Ectodermal cell (in vitro differentiated cells): ENCODE data around the gene UGGT2.
"Not testable (repeated sequence)": the region's sequence is repeated elsewhere in the genome, so short reads cannot be mapped to it uniquely, and the experiment has no call there.

ENCODE experiments used
- H3K27ac ChIP-seq: 2 replicates; pipeline ENCODE4 v1.7.0; 2013; ENCODE audit warnings: mild to moderate bottlenecking, low read depth, low read length; ENCODE audit not compliant: insufficient read depth, poor library complexity, severe bottlenecking
- H3K27me3 ChIP-seq: 2 replicates; pipeline ENCODE4 v1.7.0; 2013; ENCODE audit warnings: mild to moderate bottlenecking, low read length; ENCODE audit not compliant: insufficient read depth, control insufficient read depth, poor library complexity, severe bottlenecking
- H3K36me3 ChIP-seq: one replicate; pipeline ENCODE4 v1.7.0; 2013; ENCODE audit warnings: low read length; ENCODE audit not compliant: control insufficient read depth, insufficient read depth
- H3K4me1 ChIP-seq: one replicate; pipeline ENCODE4 v1.7.0; 2013; ENCODE audit warnings: low read length; ENCODE audit not compliant: control insufficient read depth, insufficient read depth
- H3K4me3 ChIP-seq: 2 replicates; pipeline ENCODE4 v1.7.0; 2013; ENCODE audit warnings: low read depth, low read length, control low read depth; ENCODE audit not compliant: insufficient read depth
- H3K9me3 ChIP-seq: 2 replicates; pipeline ENCODE4 v1.7.0; 2013; ENCODE audit warnings: mild to moderate bottlenecking, low read length, moderate library complexity; ENCODE audit not compliant: control insufficient read depth
- WGBS, 2 experiments: methylation state at CpG; one replicate each; pipeline ENCODE4 v1.1.7; 2013; ENCODE audit warnings: missing lambda C conversion rate in 2 of 2; 5-methylcytosine and 5-hydroxymethylcytosine counted together

Gene UGGT2

GRCh38 chr13:96081888-96082287 is 28.7 kb upstream of the UGGT2 start:
- no peak overlapping the region for H3K27ac ChIP-seq
- H3K27me3 ChIP-seq = peaks cover 3% of the 10 kb centered on the region
- H3K36me3 ChIP-seq = no peaks in the 10 kb centered on the region
- no peaks in the 10 kb centered on the region for H3K9me3 ChIP-seq
- H3K4me3 ChIP-seq = no peak overlapping the region
- peaks cover 6% of the 10 kb centered on the region for H3K4me1 ChIP-seq
- WGBS, 2 experiments = 42 to 50% methylated on average over 2 of the region's 2 CpGs

DNA sequence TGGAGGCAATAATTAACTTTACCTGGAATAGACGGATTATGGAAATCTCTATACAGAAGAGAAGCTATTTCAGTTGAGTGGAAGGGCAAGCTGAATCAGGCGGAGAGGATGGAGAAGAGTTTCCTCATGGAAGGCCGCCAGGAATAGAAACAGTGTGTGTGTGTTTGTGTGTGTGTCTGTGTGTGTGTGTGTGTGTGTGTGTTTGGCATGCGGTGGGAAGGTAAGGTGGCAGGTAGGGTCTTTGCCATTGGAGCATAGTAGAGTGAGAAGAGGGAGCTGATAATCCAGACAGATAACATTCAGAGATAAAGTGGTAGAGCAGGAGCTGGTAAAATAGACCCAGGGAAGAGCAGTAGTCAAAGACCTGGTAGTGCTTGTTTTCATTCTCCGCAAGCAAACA is 27.5 kb upstream of the UGGT2 start:
- no peak overlapping the region for H3K27ac ChIP-seq
- no peaks in the 10 kb centered on the region for H3K27me3 ChIP-seq
- no peak overlapping the region for H3K4me3 ChIP-seq
- peaks cover 6% of the 10 kb centered on the region for H3K4me1 ChIP-seq
- WGBS, 2 experiments = 91 to 92% methylated on average over 5 of the region's 5 CpGs
- H3K36me3 ChIP-seq = no peaks in the 10 kb centered on the region
- H3K9me3 ChIP-seq = no peaks in the 10 kb centered on the region

GRCh38 chr13:96075953-96076543 is 22.8 kb upstream of the UGGT2 start:
- Histone ChIP-seq H3K27ac (no peak overlapping the region), H3K9me3 (no peaks in the 10 kb centered on the region), H3K27me3 (no peaks in the 10 kb centered on the region), H3K4me1 (no peaks in the 10 kb centered on the region), H3K36me3 (no peaks in the 10 kb centered on the region), H3K4me3 (no peak overlapping the region)
- 88 to 95% methylated on average over 3 of the region's 3 CpGs for WGBS, 2 experiments

- WGBS, 2 experiments = 84 to 86% methylated on average over 3 of the region's 3 CpGs
- Histone ChIP-seq H3K4me1 (no peaks in the 10 kb centered on the region), H3K36me3 (no peaks in the 10 kb centered on the region), H3K27me3 (no peaks in the 10 kb centered on the region), H3K27ac (no peak overlapping the region), H3K4me3 (no peak overlapping the region), H3K9me3 (no peaks in the 10 kb centered on the region)
Measured at GRCh38 chr13:96072392-96072791, 19.2 kb upstream of the UGGT2 start.

GRCh38 chr13:96071504-96071903 is 18.3 kb upstream of the UGGT2 start:
- Histone ChIP-seq H3K27me3 (no peaks in the 10 kb centered on the region), H3K4me3 (no peak overlapping the region), H3K36me3 (no peaks in the 10 kb centered on the region), H3K9me3 (no peaks in the 10 kb centered on the region), H3K4me1 (no peaks in the 10 kb centered on the region), H3K27ac (no peak overlapping the region)
- WGBS, 2 experiments = 86% methylated on average over 6 of the region's 6 CpGs

- Histone ChIP-seq H3K27ac (no peak overlapping the region), H3K4me3 (no peak overlapping the region), H3K9me3 (no peaks in the 10 kb centered on the region), H3K27me3 (no peaks in the 10 kb centered on the region), H3K4me1 (no peaks in the 10 kb centered on the region), H3K36me3 (no peaks in the 10 kb centered on the region)
- WGBS, 2 experiments = 89 to 98% methylated on average over 2 of the region's 2 CpGs
Measured at GRCh38 chr13:96068729-96069128, 15.5 kb upstream of the UGGT2 start.

GRCh38 chr13:96065849-96066248 is 12.6 kb upstream of the UGGT2 start:
- no peaks in the 10 kb centered on the region for H3K36me3 ChIP-seq
- no peaks in the 10 kb centered on the region for H3K27me3 ChIP-seq
- WGBS, 2 experiments = 88 to 90% methylated on average over 2 of the region's 2 CpGs

GRCh38 chr13:96052656-96053002 is 572 bp downstream of the UGGT2 start:
- no peaks in the 10 kb centered on the region for H3K36me3 ChIP-seq
- WGBS, 2 experiments = 5 to 6% methylated on average over 12 of the region's 12 CpGs
- no peaks in the 10 kb centered on the region for H3K27me3 ChIP-seq
- peak overlapping the region; percentile 82 for H3K4me3 ChIP-seq
- H3K9me3 ChIP-seq = no peaks in the 10 kb centered on the region
- no peaks in the 10 kb centered on the region for H3K4me1 ChIP-seq
- H3K27ac ChIP-seq = no peak overlapping the region

More at GRCh38 chr13:96065849-96066248, 12.6 kb upstream of the UGGT2 start:
- no peaks in the 10 kb centered on the region for H3K9me3 ChIP-seq
- no peak overlapping the region for H3K4me3 ChIP-seq
- H3K27ac ChIP-seq = no peak overlapping the region
- H3K4me1 ChIP-seq = no peaks in the 10 kb centered on the region

DNA sequence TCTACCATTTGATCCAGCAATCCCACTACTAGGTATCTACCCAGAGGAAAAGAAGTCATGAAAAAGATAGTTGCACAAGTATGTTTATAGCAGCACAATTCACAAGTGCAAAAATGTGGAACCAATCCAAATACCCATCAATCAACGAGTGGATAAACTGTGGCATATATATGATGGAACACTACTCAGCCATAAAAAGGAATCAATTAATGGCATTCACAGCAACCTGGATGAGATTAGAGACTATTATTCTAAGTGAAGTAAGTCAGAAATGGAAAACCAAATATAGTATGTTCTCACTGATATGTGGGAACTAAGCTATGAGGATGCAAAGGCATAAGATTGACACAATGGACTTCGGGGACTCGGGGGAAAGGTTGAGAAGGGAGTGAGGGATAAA is 1.3 kb downstream of the UGGT2 start:
- H3K27me3 ChIP-seq, H3K27ac ChIP-seq, H3K36me3 ChIP-seq, H3K9me3 ChIP-seq, H3K4me1 ChIP-seq, H3K4me3 ChIP-seq: not testable (repeated sequence)
- 95 to 100% methylated on average over 3 of the region's 3 CpGs for WGBS, 2 experiments

- H3K4me1 ChIP-seq, H3K9me3 ChIP-seq, H3K27ac ChIP-seq, H3K36me3 ChIP-seq, H3K4me3 ChIP-seq, H3K27me3 ChIP-seq: not testable (repeated sequence)
- 91 to 98% methylated on average over 4 of the region's 5 CpGs for WGBS, 2 experiments
Measured at GRCh38 chr13:96051491-96051890, 1.7 kb downstream of the UGGT2 start.

DNA sequence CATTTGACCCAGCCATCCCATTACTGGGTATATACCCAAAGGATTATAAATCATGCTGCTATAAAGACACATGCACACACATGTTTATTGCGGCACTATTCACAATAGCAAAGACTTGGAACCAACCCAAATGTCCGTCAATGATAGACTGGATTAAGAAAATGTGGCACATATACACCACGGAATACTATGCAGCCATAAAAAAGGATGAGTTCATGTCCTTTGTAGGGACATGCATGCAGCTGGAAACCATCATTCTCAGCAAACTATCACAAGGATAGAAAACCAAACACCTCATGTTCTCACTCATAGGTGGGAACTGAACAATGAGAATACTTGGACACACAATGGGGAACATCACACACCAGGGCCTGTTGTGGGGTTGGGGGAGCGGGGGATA is 2.2 kb downstream of the UGGT2 start:
- WGBS, 2 experiments = 94 to 100% methylated on average over 2 of the region's 4 CpGs
- H3K4me1 ChIP-seq, H3K27me3 ChIP-seq, H3K27ac ChIP-seq, H3K4me3 ChIP-seq, H3K9me3 ChIP-seq, H3K36me3 ChIP-seq: not testable (repeated sequence)
